Gastrocnemius medialis (tissue), 4 donors: ENCODE measurements around the gene TMEM247.

Experiments
- POLR2A ChIP-seq, 2 donors: fragments of 450-650 bp; IDR thresholded peaks; one replicate each; pipeline ENCODE4 v1.6.1; 2017; ENCODE audit warnings: antibody characterized with exemption in 2 of 2, mild to moderate bottlenecking in 2 of 2, moderate library complexity in 2 of 2
- TF ChIP-seq, protein P1 (sequence below), 5 experiments: fragments of 450-650 bp in 3 of 5; fragments of 200-600 bp in 2 of 5; sonication (generic) in 2 of 5; IDR thresholded peaks in 4 of 5; conservative IDR thresholded peaks in 1 of 5; 1 replicate in 4 of 5; 2 replicates in 1 of 5; pipeline ENCODE4 v1.5.1; 2016 to 2019; ENCODE audit warnings: antibody characterized with exemption in 5 of 5, mild to moderate bottlenecking in 3 of 5, moderate library complexity in 3 of 5

DNA sequence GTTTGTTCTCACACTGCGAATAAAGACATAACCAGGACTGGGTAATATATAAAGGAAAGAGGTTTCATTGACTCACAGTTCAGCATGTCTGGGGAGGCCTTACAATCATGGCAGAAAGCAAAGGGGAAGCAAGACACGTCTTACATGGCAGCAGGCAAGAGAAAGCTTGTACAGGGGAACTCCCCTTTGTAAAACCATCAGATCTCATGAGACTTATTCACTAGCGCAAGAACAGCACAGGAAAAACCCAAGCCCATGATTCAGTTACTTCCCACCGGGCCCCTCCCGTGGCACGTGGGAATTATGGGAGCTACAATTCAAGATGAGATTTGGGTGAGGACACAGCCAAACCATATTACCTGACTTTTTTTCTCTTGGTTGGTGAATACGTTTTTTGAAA is 51.3 kb downstream of the TMEM247 start:
- TF ChIP-seq, protein P1, sequence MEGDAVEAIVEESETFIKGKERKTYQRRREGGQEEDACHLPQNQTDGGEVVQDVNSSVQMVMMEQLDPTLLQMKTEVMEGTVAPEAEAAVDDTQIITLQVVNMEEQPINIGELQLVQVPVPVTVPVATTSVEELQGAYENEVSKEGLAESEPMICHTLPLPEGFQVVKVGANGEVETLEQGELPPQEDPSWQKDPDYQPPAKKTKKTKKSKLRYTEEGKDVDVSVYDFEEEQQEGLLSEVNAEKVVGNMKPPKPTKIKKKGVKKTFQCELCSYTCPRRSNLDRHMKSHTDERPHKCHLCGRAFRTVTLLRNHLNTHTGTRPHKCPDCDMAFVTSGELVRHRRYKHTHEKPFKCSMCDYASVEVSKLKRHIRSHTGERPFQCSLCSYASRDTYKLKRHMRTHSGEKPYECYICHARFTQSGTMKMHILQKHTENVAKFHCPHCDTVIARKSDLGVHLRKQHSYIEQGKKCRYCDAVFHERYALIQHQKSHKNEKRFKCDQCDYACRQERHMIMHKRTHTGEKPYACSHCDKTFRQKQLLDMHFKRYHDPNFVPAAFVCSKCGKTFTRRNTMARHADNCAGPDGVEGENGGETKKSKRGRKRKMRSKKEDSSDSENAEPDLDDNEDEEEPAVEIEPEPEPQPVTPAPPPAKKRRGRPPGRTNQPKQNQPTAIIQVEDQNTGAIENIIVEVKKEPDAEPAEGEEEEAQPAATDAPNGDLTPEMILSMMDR (IDR thresholded peaks at IDR 0.05 in 4 of 5, conservative IDR thresholded peaks at IDR 0.05 in 1 of 5) = no peak
- TF ChIP-seq POLR2A (IDR thresholded peaks at IDR 0.05) = no peak
